ENCODE data around the gene RNF182. TPM values are rescaled to one million over a fixed set of nuclear protein-coding genes. Genes with fewer than 3 reads are reported as not detected.

The RNF182 gene
- total RNA-seq, 1 donor from 2014 or later: 2.8 TPM

DNA sequence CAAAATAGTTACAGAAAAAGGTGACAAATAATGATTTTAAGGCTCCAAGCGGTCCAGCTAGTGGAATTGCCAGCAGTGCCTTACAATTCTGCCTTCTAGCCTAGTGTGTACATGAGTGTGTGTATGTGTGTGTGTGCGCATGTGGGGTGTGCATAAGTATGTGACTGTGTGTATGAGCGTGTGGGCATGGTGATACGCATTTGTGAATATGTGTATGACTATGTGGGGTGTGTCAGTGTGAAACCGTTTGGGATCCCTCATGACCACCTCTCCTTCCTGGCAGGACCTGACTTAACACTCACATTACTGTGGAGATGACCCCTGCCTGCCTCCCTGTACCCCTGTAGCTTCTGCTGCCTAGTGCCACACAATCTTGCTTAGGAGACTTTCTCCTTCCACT lies 40.4 kb upstream of the RNF182 start:
- no peak overlapping the region for H3K4me3 Mint-ChIP-seq
- no peak overlapping the region for H3K27ac Mint-ChIP-seq
- no peaks in the 10 kb centered on the region for H3K36me3 Mint-ChIP-seq
- no peaks in the 10 kb centered on the region for H3K9me3 Mint-ChIP-seq
- H3K27me3 Mint-ChIP-seq: no peaks in the 10 kb centered on the region
- DNase-seq (ENCODE audit: extremely low spot score, unreplicated experiment): no peak
- TF ChIP-seq, protein P1, sequence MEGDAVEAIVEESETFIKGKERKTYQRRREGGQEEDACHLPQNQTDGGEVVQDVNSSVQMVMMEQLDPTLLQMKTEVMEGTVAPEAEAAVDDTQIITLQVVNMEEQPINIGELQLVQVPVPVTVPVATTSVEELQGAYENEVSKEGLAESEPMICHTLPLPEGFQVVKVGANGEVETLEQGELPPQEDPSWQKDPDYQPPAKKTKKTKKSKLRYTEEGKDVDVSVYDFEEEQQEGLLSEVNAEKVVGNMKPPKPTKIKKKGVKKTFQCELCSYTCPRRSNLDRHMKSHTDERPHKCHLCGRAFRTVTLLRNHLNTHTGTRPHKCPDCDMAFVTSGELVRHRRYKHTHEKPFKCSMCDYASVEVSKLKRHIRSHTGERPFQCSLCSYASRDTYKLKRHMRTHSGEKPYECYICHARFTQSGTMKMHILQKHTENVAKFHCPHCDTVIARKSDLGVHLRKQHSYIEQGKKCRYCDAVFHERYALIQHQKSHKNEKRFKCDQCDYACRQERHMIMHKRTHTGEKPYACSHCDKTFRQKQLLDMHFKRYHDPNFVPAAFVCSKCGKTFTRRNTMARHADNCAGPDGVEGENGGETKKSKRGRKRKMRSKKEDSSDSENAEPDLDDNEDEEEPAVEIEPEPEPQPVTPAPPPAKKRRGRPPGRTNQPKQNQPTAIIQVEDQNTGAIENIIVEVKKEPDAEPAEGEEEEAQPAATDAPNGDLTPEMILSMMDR (conservative IDR thresholded peaks at IDR 0.05): no peak
- peaks cover 12% of the 10 kb centered on the region for H3K4me1 Mint-ChIP-seq (ENCODE audit: unreplicated experiment)

DNA sequence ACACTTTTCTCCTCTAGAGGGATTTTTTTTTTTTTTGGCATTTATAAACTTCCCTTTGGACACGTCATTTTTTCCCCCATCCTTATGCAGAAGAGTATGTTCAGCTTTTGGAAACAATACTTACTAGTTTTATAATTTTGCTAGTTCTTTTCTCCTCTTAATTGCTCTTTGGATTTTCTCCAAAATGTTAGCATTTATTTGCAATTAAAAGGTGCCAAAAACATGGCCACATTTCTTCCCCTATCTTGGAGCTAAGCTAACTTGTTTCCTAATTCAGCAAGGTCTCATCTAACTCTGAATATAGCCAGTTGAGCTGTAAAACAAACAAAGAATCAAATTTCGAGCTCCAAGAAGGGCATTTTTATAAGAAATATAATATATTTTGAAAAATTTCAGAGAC lies 39.2 kb upstream of the RNF182 start:
- Mint-ChIP-seq H3K4me3 (no peak overlapping the region), H3K36me3 (no peaks in the 10 kb centered on the region), H3K27me3 (no peaks in the 10 kb centered on the region), H3K4me1 (ENCODE audit: unreplicated experiment) (peaks cover 7% of the 10 kb centered on the region), H3K9me3 (no peaks in the 10 kb centered on the region), H3K27ac (no peak overlapping the region)
- TF ChIP-seq, protein P1 (conservative IDR thresholded peaks at IDR 0.05): no peak
- no peak for DNase-seq (ENCODE audit: extremely low spot score, unreplicated experiment)

DNA sequence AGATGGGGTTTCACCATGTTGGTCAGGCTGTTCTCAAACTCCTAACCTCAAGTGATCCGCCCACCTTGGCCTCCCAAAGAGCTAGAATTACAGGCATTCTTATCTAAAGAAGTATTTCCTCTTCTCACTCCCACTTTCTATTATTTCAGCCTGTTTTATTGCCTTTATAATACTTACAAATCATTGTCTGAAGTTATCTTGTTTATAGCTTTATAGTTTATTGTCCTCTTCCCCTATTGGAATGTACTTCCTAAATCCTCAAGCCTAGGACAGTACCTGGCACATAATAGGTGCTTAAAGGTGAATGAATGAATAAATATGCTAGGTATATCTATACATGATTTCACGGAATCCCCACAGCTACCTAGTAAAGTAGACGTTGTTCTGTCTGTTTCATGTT lies 37.8 kb upstream of the RNF182 start:
- no peaks in the 10 kb centered on the region for H3K4me1 Mint-ChIP-seq (ENCODE audit: unreplicated experiment)
- H3K27me3 Mint-ChIP-seq: no peaks in the 10 kb centered on the region
- no peaks in the 10 kb centered on the region for H3K36me3 Mint-ChIP-seq
- H3K27ac Mint-ChIP-seq: no peak overlapping the region
- H3K4me3 Mint-ChIP-seq: no peak overlapping the region
- no peaks in the 10 kb centered on the region for H3K9me3 Mint-ChIP-seq
- TF ChIP-seq, protein P1 (conservative IDR thresholded peaks at IDR 0.05): no peak
- DNase-seq (ENCODE audit: extremely low spot score, unreplicated experiment): no peak

DNA sequence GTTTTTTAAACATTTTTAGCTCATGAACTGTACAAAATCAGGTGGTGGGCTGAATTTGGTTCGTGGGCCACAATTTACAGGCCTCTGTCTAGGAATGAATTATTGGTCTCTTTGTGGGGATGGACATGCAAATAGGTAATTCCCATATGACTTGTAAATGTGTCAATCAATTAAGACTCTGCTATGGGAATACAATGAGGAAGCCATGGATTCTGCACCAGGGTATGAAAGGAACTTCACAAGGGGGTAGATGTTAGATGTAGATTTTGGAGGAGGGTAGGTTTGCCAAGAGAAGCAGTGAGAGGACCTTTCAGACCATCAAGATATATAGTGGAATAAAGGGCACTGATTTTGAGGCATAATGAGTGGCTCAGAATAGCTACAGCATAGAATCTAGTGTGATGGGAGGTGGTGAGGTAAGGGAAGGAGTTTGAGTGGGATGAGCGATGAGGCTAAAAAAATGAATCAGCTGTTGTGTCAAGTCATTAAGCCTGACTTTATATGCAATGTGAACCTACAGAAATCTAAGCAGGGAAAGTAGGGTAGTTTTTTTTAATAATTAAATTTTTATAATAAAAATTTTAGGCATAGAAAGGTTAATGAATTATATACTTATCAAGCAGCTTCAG lies 32.6 kb upstream of the RNF182 start:
- H3K27ac Mint-ChIP-seq: no peak overlapping the region

DNA sequence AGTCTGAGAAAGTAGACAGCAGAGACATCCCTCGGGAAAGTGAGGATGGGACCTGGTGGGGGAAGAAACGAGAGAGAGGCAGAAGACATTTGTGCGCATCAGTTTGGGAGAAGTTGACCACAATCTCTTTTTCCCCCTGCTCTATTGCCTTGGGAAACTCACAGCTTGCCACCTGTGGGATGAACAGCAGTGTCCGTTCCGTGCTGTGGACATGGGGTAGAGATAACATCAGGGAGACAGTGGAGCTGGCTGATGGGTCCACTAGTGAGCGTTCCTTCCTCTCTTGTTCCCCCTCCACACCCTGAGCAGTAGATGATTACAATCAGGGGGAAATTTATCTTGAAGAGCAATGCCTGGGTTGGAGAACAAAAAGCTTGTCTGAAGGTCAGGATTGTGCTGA lies 21.8 kb upstream of the RNF182 start:
- Mint-ChIP-seq H3K27ac (no peak overlapping the region), H3K4me1 (ENCODE audit: unreplicated experiment) (no peaks in the 10 kb centered on the region), H3K27me3 (peaks cover 14% of the 10 kb centered on the region), H3K4me3 (no peak overlapping the region), H3K9me3 (no peaks in the 10 kb centered on the region), H3K36me3 (no peaks in the 10 kb centered on the region)
- TF ChIP-seq, protein P1 (conservative IDR thresholded peaks at IDR 0.05): no peak
- DNase-seq (ENCODE audit: extremely low spot score, unreplicated experiment): no peak

More for the DNA sequence above, 32.6 kb upstream of the RNF182 start:
- H3K4me3 Mint-ChIP-seq: no peak overlapping the region
- TF ChIP-seq, protein P1 (conservative IDR thresholded peaks at IDR 0.05): no peak
- no peaks in the 10 kb centered on the region for H3K36me3 Mint-ChIP-seq
- H3K27me3 Mint-ChIP-seq: no peaks in the 10 kb centered on the region
- no peak for DNase-seq (ENCODE audit: extremely low spot score, unreplicated experiment)
- H3K9me3 Mint-ChIP-seq: no peaks in the 10 kb centered on the region
- H3K4me1 Mint-ChIP-seq (ENCODE audit: unreplicated experiment): no peaks in the 10 kb centered on the region

DNA sequence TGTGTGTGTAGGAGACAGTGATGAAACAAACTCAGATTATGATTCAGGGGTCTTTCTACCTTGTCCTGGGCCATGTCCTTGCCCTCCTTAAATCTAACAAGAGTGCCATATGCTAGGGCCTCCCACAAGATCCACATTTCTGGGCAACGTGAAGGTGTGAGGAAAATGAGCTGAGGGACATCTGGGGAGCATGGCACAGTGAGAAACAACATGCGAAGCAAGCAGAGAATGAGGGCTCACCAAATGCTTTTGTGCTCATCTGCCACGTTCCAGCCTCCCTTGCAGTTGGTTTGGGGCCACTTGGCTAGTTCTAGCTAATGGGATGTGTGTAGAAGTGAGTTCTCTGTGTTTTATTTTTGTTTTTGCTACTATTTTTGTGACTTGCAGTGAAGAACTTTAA lies 21.4 kb upstream of the RNF182 start:
- DNase-seq (ENCODE audit: extremely low spot score, unreplicated experiment): no peak
- Mint-ChIP-seq H3K4me1 (ENCODE audit: unreplicated experiment) (no peaks in the 10 kb centered on the region), H3K4me3 (no peak overlapping the region), H3K27ac (no peak overlapping the region), H3K36me3 (no peaks in the 10 kb centered on the region), H3K9me3 (no peaks in the 10 kb centered on the region), H3K27me3 (peaks cover 18% of the 10 kb centered on the region)
- TF ChIP-seq, protein P1 (conservative IDR thresholded peaks at IDR 0.05): no peak

Data from type B pancreatic cell (in vitro differentiated cells).